Lung microvascular endothelial cell (primary cell): ENCODE results near the gene SDK1. TPM values are rescaled to one million over a fixed set of nuclear protein-coding genes. Genes with fewer than 3 reads are reported as not detected.
A peak's percentile ranks its signal among the peaks of the same experiment; 100 is the strongest.

Source experiments
- DNase-seq, 2 donors: peaks; one replicate each; pipeline versions ENCODE4 v3.0.0 to v3.0.0-alpha.2; 2010; ENCODE audit warnings: low read depth in 2 of 2
- total RNA-seq: library from RNA; depleted of rRNA; stranded (reverse); fragments of >200 nt; gene quantifications from 2 replicates; pipeline ENCODE4 v1.2.1, GENCODE V29; 2014

Gene SDK1
- total RNA-seq, 1 donor from 2014 or later, result 0.79 TPM

DNA sequence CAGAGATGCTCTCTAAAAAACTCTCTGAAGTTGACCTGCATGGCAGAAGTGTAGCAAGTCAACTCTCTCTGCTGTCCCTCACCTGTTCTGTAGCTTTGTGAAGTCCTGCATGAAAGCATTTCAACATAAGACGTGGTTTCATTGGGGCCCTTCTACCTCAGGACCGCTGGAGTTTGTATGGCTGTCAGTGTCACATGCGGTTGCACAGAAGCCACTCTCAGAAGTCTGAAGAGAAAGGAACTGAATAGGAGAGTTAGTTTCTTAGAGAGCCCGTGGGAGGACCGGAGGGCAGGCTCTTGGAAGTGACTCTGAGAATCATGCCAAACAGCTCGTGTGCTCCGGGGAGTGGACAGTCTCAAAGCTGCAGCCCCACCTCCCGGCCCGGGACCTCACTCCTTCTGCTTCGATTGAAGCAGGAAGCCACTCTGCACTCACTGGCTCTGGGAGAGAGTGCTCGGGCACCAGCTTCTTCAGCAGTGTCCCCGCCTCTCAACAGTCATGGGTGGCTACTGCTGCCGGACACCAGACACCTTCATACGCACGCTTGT, 486.7 kb downstream of the SDK1 start:
- no peak for DNase-seq

DNA sequence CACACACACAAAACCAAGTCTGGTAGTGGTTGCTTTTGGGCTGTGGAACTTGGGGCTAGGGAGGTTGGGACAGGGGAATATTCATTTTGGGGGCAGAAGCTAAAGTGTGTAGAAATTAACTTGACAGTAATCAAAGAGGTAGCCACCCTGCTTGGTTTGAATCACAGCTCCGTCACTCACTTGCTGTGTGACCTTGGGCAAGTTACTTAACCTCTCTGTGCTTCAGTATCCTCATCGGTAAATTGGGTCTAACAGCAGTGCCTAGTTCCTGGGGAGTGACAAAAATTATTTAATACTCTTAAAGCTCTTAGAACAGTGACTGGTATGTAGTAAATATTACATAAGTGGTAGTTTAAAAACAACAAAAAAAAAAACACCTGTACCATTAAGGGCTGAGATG, 489.8 kb downstream of the SDK1 start:
- DNase-seq, result no peak

DNA sequence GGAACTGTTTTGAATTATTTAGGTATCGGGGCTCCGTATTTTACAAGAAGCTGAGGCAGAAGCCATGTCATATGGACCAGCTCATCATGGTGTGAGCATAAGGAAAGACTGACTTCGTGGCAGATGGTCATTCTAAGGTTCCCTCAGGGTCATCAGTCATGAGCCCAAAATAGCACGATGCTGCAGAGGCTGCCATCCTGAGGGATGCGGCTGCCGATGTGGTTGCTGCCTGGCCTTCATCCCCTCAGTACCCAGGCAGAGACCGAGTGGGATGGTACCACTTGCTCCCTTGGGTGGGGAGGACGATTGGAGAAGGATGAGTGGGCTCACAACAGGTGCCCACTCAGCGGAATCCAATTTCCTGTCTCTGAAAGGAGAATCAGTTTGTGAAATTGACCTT, 490.3 kb downstream of the SDK1 start:
- DNase-seq, result no peak

DNA sequence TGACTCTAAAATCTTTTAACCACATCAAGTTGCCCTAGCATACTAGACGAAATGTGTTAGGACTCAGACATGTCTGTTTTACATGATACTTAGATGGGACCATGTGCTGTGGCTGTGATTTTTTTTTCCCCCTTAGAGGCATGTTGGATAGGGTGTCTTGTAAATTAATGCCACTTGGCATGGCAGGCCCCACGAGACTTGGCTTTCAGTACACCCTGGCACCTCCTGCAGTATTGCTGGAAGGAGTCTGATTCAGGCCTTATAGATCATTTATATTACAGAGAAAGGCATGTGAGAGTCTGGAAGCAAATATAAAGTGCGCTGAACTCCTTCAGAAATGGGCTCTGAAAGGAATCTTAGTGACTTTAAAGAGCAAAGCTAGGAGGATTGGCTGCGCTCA, 494.1 kb downstream of the SDK1 start:
- DNase-seq, result no peak

DNA sequence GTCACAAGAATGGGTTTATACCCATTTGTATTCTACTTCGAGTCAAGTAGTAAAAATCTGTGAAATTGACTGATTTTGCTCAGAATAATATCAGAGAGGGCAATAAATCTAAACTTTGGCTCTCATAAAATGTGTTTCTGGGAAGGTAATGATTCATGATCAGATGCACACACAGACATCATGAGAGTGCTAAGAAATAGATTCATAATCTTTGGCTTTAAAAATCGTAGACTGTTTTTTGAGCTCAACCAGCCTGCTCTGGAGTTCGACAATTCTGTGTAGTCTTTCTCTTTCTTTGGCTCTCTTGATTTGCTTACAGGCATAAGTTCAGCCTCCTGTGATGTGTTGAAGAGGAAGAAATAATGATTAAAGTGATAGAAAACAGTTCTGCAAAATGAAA, 494.7 kb downstream of the SDK1 start:
- DNase-seq, result no peak

DNA sequence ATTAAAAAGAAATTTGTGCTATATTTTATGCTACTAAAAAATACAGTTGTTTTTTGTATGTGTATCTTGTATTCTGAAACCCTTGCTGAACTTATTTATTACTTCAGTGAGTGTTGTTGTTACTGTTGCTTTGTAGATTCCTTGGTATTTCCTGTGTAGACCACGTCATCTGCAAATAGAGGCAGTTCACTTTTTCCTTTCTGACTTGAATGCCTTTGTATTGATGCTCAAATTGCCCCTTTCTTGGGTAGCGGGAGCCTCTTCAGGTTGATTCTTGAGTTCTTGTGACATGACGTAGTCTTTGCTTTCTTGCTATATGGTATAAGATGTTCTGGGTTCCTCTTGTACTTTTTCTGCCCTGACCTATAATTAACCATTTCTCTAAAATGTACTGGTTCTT, 504.1 kb downstream of the SDK1 start:
- peak in 1 of 2 donors; percentile 69 for DNase-seq

DNA sequence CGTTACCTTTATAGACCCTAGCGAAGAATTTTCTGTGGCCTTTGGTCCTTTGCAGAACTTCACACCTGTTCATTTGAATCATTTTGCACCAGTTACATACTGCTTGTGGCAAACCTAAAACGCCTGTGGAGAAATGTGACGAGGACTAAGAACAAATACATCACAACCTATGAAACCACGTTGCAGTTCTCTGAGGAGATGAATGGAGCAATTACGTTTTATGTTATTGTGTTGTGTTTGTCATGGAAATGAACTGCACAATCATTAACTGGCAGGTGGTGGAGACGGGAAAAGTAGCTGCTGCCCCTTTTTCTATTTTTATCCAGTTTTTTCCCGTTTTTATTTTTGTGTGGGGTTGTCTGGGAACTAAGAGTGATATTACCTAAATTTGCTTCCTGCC, 505.5 kb downstream of the SDK1 start:
- DNase-seq, result no peak

DNA sequence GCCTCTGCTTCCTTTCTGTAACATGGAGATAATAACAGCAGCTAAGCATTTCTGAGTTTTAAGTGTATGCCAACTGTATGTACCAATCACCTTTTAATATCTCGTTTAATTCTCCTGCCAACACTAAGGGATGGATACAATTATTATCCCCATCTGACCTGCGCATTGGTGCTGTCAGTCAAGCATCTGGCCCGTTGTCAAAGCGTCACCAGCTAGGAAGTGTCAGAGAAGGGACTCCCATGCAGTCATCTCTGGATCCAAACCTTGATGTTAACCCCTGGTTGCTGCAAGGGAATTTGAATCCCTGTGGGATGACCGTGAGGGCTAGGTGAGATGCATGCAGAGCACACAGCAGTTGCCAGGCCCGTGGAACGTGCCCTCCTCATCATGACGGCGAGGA, 506.8 kb downstream of the SDK1 start:
- DNase-seq, result no peak

DNA sequence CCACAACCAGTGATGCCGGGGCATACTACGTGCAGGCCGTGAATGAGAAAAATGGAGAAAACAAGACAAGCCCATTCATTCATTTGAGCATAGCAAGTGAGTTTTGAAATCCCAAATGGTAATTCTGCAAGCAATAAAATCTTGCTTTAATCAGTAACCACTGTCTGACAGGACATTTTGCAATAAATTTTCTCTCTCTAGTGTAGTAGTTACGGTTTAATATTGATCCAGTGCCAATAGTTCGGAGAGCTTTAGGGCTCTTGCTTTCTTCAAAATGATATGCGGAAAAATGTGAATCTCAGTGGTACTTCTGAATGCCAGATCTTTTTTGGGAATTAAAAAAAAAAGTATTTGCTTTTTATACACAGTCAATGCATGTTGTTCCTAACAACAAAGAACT, 520.4 kb downstream of the SDK1 start:
- no peak for DNase-seq

DNA sequence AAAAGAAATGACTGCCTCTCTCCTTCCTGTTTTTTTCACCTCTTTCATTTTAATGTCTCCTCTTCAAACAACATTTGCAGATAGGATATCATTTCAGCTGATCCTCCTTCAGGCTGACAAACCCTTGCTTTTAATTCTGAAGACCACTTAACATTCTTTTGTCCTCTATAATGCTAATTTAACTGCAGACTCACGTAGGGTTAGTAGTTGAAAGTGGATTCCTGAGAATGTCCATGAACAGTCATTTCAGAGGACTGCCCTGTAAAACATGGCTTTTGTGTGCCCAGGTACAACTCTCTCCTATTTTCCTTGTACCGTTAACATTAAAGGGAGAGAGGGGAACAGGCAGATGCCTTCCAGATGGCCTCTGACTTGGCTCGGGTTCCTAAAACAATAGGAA, 524.4 kb downstream of the SDK1 start:
- no peak for DNase-seq

DNA sequence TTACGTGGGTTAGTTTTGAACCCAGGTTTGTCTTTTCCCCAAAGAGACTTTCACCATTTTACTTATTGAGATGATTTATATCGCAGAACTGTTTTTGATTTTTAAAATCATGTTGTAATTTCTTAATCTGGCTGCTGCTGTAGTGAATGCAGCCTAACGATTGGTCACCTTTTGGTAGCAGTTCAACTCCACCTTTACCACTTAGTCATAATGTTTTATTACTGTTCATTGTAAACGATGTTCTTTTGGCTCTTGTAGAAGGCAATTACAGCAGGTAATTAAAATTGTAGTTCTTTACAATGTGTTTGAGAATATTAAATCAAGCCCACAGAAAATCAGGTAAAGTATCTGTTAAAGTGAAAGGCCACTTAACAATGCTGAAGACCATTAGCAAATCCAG, 531.1 kb downstream of the SDK1 start:
- DNase-seq, result no peak

DNA sequence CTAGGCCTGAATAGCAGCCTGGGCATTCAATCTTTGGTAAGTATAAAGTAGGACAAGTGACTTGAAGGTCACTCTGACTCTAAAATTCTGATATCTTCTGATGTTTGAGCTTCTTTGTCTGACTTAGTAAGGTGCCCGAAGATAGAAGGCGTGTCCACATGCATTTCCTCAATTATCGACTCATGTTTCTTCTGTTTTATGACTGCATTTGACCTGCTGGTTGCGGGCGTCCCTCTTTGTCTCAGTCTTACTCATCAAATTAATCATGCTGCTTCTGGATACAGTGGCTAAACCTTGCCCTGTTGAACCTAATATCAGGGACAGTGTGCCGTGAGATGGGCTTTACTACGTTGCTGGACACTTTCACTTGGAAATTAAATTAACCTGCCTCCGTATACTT, 534.1 kb downstream of the SDK1 start:
- peak in 1 of 2 donors; percentile 8 for DNase-seq

DNA sequence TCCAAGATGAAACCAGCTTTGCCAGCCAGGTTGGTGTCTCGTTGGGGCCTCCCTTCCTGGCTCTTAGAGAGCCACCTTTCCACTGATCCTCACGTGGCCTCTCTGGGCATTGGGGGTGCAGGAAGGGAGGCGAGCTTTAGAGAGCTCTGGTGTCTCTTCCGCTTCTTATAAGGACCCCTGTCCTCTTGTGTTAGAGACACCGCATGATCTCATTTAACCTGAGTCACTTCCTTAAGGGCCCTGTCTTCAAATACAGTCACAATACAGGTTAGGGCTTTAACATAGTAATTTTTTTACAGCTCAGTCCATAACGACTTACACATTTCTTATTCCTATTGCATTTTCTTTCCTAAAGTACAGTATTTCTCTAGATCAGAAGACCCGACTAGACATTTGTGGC, 535.8 kb downstream of the SDK1 start:
- DNase-seq, result no peak

DNA sequence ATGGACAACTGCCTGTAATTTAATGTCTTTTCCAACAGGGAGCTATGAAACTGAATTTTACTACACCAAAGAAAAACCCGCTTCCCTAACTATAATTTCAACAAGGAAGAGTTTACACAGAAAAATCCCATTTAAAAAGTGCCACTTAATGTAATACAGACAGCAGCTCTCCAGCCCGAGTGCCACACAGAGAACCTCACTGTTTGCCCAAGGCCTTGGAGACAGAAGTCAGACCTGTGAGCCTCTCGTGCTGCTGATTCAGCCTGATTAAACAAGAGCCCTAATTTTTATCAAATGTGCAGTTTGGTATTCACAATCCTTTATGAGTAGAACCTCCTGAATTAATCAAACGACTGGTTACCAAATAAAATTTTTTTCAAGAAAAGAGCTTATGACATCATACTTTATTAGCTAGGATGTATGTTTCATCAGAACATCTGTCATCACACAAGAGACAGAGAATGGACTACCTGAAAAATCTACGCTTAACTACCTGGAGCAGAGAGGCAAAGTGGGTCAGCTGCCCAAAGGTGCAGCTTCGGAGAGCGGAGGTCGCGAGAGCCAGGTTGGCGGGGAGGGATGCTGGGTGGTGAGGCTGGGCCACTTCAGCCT, 543.6 kb downstream of the SDK1 start:
- no peak for DNase-seq

DNA sequence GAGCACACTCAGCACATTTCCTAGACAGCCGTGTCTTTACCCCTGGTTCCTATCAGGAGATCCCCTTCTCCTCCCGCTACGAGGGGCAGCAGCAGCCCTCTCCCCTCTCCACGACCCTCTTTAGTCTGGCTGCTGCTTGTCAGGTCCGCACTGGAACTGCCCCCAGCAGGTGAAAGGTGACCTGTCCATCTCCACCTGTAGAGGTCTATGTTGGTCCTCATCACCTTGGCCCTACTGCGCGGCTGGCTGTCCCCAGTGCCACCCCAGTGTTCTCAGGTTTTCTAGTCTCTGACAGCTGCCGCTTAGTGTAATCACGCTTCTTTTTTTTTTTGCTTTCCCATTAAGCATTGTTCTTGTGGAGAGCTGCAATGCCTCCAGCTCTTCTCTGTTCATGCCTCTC, 545.7 kb downstream of the SDK1 start:
- no peak for DNase-seq

DNA sequence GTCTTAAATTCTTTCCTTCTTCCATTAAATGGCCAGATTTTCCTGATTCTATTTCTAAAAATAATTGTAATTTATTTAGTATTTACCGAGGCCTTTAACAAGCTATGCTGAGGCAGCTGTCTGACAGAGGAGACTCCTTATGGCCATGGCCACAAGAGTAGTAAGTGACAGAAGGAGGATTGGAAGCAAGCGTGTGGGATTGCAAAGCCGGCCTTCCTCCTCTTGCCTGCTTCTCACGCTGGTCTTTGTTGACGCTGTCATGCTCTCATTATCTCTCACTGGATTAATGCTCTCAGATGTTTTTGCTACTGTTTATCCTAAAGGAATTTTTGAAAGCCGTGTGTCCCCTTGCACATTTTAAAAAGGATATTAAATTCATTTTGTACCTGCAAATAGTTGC, 546.3 kb downstream of the SDK1 start:
- no peak for DNase-seq

DNA sequence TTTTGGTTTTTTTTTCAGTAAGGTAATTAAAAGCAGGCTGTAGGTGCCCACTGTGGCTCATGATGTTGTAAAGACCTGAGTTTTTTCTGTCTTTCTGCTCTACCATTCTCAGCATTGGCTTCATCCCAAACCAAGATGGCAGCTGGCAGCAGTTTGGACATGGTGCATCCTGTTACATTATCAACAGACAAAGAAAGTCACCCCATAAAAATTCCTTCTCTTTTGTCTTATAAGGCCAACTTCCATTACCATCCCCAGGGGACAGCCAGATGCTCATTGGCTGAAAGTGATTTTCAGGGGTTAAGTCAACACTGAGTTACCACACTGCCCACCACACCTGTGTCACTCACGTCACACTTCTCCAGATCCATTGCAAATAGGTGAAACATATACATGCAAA, 558.4 kb downstream of the SDK1 start:
- no peak for DNase-seq

DNA sequence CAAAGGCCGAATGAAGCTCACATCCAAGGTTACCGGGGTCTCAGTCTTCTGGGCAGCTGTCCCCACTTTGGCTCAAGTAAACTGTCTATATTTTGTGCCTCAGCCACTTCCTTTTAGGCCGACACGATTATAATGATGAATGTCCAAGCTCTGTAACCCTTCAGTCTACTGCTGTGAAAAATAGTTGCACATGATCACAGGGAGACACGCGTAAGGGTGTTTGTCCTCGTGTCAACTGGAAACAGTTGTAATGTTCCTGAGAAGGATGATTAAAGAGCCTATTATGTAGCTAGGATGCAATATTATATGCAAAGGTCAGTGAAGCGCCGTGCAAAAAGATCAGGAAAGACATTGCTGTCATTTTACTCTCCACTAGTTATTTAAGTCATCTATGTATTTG, 559.9 kb downstream of the SDK1 start:
- DNase-seq, result no peak

DNA sequence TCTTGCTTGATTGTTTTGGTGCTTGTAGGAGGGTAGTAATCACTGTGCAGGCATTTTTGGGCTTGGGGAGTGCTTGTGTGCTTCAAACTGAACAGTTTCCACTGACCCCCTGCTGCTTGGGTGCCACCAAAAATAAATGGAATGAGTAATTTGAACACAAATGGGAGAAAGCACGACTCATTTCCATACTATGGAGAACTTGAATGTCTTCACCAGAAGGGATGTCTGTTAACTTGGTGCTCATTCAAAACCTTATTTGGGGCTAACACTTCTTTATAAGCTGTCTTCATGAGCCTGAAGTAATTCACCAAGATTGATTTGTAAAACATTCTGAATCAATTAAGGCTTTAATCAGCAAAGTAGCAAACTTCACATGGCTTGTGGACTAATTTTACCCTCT, 560.3 kb downstream of the SDK1 start:
- no peak for DNase-seq

DNA sequence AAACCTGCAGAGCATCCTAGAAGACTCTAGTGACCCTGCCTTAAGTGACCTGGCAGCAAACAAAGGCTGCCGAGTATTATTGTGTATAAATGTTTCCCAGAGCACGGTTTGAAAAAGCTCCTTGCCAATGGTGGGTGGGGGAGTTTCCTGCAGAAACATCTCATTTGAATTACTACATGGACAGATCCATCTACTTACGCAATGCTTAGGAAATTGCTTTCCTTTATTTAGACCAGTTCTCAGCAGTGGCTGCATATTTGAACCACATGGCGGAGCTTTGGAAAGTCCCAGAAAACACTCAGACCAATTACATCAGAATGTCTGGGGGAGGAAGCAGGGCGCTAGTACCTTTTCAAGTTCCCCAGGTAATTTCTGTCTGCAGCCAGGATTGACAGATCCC, 560.9 kb downstream of the SDK1 start:
- DNase-seq, result peak; percentile 2 to 66

DNA sequence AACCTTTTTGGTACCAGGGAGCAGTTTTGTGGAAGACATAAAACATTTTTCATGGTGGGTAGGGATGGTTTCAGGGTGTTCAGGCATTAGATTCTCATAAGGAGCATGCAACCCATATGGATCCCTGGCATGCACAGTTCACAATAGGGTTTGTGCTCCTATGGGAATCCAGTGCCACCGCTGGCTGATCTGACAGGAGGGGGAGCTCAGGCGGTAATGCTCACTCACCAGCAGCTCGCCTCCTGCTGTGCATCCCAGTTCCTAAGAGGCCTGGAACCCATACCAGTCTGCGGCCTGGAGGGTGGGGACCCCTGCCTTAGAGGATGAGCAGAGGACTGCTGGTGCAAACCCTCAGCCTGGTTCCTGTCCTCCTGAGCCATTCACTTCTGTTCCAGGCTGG, 561.7 kb downstream of the SDK1 start:
- no peak for DNase-seq

DNA sequence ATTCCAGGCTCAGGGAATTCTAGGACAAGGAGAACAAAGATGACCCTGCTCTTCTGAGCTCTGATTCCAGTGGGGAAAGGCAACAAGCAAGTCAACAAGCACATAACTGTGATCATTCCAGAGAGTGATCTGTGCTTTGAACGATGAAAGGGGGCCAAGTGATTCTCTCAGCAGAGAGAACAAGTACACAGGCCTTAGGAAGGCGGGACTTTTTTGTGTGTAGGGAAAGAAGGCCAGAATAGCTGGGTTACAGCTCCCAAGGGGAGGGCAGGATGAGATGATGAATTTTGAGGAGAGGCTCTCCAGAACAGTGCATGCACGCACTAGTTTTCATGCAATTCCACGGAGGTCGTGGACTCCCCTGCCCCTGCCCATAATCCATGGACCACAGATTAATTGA, 565.2 kb downstream of the SDK1 start:
- DNase-seq, result no peak

DNA sequence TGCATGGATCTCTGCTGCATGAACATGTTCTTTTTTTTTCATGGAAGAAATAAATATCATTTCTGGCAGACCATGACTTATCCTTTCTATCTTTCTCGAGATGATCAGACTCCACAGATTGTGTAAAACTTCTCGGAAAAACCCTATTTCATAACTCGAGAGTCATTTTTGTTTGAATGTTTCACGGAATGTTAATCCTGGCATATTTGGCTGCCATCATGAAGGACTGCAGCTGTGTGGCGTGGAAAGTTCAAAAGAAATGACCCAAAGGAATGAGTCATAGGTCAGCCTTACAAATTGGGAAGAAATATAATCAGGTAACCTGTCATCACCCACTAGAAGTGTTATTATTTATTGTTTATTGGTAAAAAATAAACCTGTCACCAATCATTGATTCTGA, 566.8 kb downstream of the SDK1 start:
- DNase-seq, result no peak
